ENCODE results near the gene TAS2R41.

TAS2R41 gene, protein sequence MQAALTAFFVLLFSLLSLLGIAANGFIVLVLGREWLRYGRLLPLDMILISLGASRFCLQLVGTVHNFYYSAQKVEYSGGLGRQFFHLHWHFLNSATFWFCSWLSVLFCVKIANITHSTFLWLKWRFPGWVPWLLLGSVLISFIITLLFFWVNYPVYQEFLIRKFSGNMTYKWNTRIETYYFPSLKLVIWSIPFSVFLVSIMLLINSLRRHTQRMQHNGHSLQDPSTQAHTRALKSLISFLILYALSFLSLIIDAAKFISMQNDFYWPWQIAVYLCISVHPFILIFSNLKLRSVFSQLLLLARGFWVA

DNA sequence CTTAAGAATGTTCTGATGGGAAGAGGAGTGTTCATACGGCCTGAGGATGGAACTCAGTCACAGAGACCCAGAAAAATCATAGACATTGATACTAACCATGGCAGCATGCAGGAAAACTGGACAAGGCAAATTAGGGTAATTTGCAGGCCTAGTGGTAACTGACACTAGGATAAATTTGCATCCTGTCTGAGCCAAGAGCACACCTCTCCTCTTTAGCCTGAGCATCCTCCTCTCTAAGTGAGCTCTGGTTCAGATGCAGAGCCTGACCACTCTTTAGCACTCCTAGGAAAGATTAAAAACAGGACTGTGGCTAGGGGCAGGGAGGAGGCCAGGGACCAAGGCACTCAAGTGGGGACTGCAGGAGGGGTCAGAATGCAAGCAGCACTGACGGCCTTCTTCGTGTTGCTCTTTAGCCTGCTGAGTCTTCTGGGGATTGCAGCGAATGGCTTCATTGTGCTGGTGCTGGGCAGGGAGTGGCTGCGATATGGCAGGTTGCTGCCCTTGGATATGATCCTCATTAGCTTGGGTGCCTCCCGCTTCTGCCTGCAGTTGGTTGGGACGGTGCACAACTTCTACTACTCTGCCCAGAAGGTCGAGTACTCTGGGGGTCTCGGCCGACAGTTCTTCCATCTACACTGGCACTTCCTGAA, at the start of gene TAS2R41:
TAS2R41 (plus strand) TSS at position 373 of the 650 bp plus-strand sequence; CDS start at position 373, 0 bp downstream.
- no peak for DNase-seq

- DNase-seq = no peak
Measured at GRCh38 chr7:143429770-143430698, 47.6 kb upstream of the TAS2R41 start.

- no peak for DNase-seq
Measured at GRCh38 chr7:143431109-143431508, 46.6 kb upstream of the TAS2R41 start.

- DNase-seq = no peak
Measured at GRCh38 chr7:143433759-143434158, 43.9 kb upstream of the TAS2R41 start.

GRCh38 chr7:143434660-143435059, 43.0 kb upstream of the TAS2R41 start:
- no peak for DNase-seq

GRCh38 chr7:143435266-143435665, 42.4 kb upstream of the TAS2R41 start:
- no peak for DNase-seq

DNA sequence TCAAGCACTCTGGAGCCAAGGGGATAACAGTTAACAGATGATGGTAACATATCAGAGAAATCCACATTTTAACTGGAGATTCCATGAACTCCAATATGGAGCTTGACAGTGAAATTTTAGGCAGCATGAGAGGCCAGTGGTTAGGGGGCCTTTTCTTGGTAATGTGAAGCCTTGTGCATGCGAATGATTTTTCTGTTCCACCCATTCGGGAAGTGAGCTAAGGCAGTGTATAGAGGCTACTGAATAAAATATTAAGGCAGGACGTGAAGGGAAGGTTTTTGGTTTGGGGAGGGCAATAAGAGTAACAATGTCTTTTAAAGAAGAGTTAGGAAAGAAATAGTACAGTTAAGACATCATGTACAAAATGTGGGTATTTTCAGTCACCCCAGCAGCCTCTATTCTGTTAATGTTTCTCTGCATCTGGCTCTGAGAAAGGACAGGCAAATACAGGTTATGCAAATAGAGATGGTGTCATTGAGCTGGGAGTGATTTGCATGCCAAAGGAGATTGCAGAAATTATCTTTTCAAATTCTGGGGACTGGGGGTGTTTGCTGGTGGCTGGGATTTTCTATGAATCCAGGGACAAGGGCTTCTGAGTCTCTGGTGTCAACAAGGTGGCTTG, 41.2 kb upstream of the TAS2R41 start:
- no peak for DNase-seq

DNA sequence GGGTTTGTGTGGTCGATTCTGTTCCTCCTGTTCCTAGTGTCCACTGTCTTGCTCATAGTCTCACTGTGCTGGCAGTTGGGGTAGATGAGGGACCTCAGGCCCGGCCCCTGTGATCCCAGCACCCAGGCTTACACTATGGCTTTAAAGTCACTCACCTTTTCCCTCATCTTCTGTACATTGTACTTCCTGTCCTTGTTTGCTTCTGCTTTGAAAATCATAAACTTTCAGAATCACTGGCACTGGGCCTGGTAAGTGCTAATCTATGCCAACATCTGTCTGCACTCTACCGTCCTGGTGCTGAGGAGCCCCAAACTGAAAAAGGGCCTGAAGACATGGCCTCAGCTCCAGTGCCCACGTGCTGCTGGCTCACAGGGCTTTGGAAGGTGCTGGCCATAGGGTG, 40.1 kb upstream of the TAS2R41 start:
- DNase-seq = no peak

DNA sequence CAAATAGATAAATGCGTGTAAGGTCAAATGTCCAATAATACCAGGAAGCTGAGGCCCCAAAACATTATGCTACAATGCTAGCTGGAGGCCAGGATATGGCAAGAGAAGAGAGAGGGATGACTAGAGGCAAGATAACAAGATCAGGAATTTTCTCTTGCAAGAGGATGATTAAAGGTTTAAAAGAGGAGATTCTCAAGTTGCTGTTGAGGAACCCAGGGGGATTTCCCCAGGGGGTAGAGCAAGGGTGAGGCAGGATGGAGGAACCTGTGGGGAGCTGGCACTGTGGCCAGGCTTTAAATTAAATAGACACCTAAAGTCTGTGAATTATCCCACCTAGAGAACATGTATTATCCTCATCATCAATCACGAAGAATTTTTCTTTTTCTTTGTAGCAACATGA, 37.8 kb upstream of the TAS2R41 start:
- no peak for DNase-seq

GRCh38 chr7:143443153-143443552, 34.5 kb upstream of the TAS2R41 start, which contains the start of gene TAS2R60:
TSS of gene TAS2R60 (plus strand) at chr7:143443453. CDS start at chr7:143443453, 0 bp downstream.
- DNase-seq = no peak

- no peak for DNase-seq
Measured at GRCh38 chr7:143444063-143444782, 33.5 kb upstream of the TAS2R41 start.

GRCh38 chr7:143444785-143445184, 32.9 kb upstream of the TAS2R41 start:
- DNase-seq = no peak

DNA sequence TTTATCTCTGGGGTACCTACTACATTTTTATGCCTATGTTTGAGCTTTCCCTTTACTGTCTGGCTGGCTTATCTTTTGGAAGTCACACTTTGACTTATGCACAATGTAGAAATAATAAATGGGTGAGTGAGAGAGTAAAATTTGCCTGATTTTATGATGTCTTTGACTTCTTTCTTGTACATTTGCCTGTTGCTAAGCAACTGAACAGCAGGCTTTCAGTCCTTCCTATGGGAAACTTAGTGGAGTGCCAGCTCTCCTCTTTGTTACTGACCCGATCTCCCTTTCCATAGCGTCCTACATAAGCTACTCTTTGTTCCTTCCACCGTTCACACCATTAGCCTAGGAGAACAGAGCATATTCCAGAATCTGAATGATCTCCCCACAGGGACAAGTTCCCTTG, 30.2 kb upstream of the TAS2R41 start:
- no peak for DNase-seq

GRCh38 chr7:143448429-143448828, 29.2 kb upstream of the TAS2R41 start:
- DNase-seq = no peak

- no peak for DNase-seq
Measured at GRCh38 chr7:143449793-143450192, 27.9 kb upstream of the TAS2R41 start.

- DNase-seq = no peak
Measured at GRCh38 chr7:143451122-143451521, 26.6 kb upstream of the TAS2R41 start.

GRCh38 chr7:143451746-143452145, 25.9 kb upstream of the TAS2R41 start:
- DNase-seq = no peak

- DNase-seq = no peak
Measured at GRCh38 chr7:143452495-143452894, 25.2 kb upstream of the TAS2R41 start.

DNA sequence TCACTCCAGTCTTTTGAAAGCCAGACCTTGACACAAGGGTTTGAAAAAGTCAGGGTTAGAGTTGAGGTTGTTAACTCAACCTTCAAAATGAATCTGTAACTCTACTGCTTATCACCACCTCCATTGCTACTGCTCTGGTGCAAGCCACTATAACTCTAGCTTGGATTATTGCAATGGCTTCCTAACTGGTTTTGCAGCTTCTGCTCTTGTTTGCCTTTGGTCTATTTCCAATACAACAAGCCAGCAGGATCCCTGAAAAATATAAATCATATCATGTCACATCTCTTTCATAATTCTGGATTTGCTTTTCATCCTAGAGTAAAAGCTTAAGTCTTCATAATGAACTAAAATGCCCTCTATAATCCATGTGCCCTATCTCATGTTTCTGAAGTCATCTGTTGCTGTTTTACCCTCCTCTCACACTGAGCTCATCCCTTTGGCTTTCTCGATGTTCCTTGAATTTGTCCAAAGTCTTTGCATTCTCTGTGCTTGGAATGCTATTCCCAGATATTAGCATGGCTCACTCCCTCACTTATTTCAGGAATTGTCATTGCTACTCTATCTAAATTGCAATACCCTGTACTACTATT, 23.5 kb upstream of the TAS2R41 start:
- no peak for DNase-seq

DNA sequence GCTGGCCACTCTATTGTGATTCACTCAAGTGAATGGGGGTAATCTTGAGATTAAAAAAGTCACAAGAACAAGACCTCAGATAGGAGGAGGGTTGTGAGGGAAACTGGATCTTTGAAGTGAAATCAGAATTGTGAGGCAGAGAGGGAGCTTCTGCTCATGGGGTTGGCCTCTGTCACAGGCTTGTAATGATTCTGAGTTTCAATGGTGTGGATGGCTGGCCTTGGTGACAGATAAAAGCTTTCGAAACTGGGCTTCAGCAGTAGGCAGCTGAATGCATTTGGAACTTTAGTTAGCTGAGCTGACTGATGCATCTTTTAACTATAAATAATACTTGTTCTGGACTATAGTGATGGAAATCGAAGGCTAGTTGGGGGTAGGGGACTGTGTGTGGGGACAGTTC, 22.2 kb upstream of the TAS2R41 start:
- no peak for DNase-seq

DNA sequence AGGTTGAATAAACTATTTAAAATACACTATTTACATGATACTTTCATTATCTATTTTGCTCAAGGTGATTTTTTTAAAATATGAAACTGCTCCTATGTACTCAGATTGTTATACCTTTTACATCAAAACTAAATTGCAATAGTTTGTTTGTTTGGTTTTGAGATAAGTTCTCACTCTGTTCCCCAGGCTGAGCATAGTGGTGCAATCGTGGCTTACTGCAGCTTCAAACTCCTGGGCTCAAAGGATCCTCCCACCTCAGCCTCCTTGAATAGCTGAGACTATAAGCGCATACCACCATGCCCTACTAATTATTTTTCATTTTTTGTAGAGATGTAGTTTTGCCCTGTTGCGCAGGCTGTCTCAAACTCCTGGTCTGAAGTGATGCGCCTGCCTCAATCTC, 21.7 kb upstream of the TAS2R41 start:
- DNase-seq = no peak
